Measurements from ENCODE around the gene HPGDS.

The HPGDS gene

GRCh38 chr4:94262163-94263016 is 80.2 kb downstream of the HPGDS start:
- no peak for DNase-seq (ENCODE audit: low read depth in 2 of 3, low spot score in 1 of 3)

GRCh38 chr4:94256828-94257227 is 85.8 kb downstream of the HPGDS start:
- DNase-seq (ENCODE audit: low read depth in 2 of 3, low spot score in 1 of 3) = no peak

- DNase-seq (ENCODE audit: low read depth in 2 of 3, low spot score in 1 of 3) = no peak
Observed at GRCh38 chr4:94256144-94256783, 86.4 kb downstream of the HPGDS start.

GRCh38 chr4:94253036-94253435 is 89.6 kb downstream of the HPGDS start:
- DNase-seq (ENCODE audit: low read depth in 2 of 3, low spot score in 1 of 3) = no peak

GRCh38 chr4:94251094-94251493 is 91.5 kb downstream of the HPGDS start:
- DNase-seq (ENCODE audit: low read depth in 2 of 3, low spot score in 1 of 3) = no peak
